A549 (cell line): ENCODE measurements around the gene CIAO3. TPM values are rescaled to one million over a fixed set of nuclear protein-coding genes. Genes with fewer than 3 reads are reported as not detected.
A peak's percentile ranks its signal among the peaks of the same experiment; 100 is the strongest.

Source experiments
- ATAC-seq, 2 experiments: fragments of 200-7000 bp in 1 of 2; fragments of >200 bp in 1 of 2; cut with Nextera tagmentation in 1 of 2; cut with Tn5 transposase in 1 of 2; 3 replicates each; pipeline versions ENCODE4 v1.8.0 to v1.9.1; 2018 to 2020; ENCODE audit warnings: mild to moderate bottlenecking in 1 of 2, moderate library complexity in 1 of 2
- CTCF ChIA-PET: fragments of 300-600 bp; sonication (Branson Sonifier 250); formaldehyde crosslinking; extraction: SDS; loops from one replicate; lab custom pipeline; 2021; ENCODE audit warnings: antibody characterized with exemption, inconsistent platforms; lab: Yijun Ruan, JAX
- POLR2A ChIA-PET: fragments of 350-600 bp; formaldehyde crosslinking; extraction: SDS; loops from one replicate; lab custom pipeline; 2021; ENCODE audit warnings: antibody characterized with exemption, inconsistent platforms; lab: Yijun Ruan, JAX
- DNase-seq, 2 experiments: peaks; one replicate each; pipeline versions ENCODE4 v3.0.0 to v3.0.0-alpha.2; 2011 to 2016; ENCODE audit warnings: low read depth in 1 of 2, low spot score in 1 of 2
- FAIRE-seq: peaks from 2 replicates; lab custom pipeline; 2011; peaks lifted over from hg19 to GRCh38; lab: Jason Lieb, UNC
- H3K27ac ChIP-seq, 2 experiments: fragments of >200 bp; sonication (Bioruptor Twin); formaldehyde crosslinking; 3 replicates each; pipeline ENCODE4 v1.5.1; 2016 to 2017
- H3K4me1 ChIP-seq: fragments of >200 bp; sonication (Bioruptor Twin); formaldehyde crosslinking; 3 replicates; pipeline ENCODE4 v1.6.1; 2016
- H3K4me2 ChIP-seq: fragments of >200 bp; sonication (Bioruptor Twin); formaldehyde crosslinking; 3 replicates; pipeline ENCODE4 v1.6.1; 2016
- H3K4me3 ChIP-seq: fragments of >200 bp; sonication (Bioruptor Twin); formaldehyde crosslinking; 3 replicates; pipeline ENCODE4 v1.5.1; 2016
- H3K9me3 ChIP-seq: fragments of >200 bp; sonication (Bioruptor Twin); formaldehyde crosslinking; 3 replicates; pipeline ENCODE4 v1.6.1; 2016
- ATOH8 ChIP-seq: fragments of 250-450 bp; sonication (Bioruptor Pico); IDR thresholded peaks from 2 replicates; pipeline ENCODE4 v1.5.0; 2020; ENCODE audit warnings: low read depth, mild to moderate bottlenecking, moderate library complexity
- CBX2 ChIP-seq: fragments of 200-600 bp; sonication (generic); IDR thresholded peaks from 2 replicates; pipeline ENCODE4 v1.6.1; 2016; ENCODE audit warnings: low read depth, mild to moderate bottlenecking, borderline replicate concordance
- CBX8 ChIP-seq: fragments of 200-600 bp; sonication (generic); IDR thresholded peaks from 2 replicates; pipeline ENCODE4 v1.6.1; 2016
- CTCF ChIP-seq: fragments of >200 bp; sonication (Bioruptor Twin); formaldehyde crosslinking; IDR thresholded peaks from 3 replicates; pipeline ENCODE4 v1.5.1; 2016
- EHF ChIP-seq: fragments of 250-450 bp; sonication (Bioruptor Pico); IDR thresholded peaks from 2 replicates; pipeline ENCODE4 v1.5.0; 2020; ENCODE audit warnings: mild to moderate bottlenecking
- ESRRA ChIP-seq: fragments of 150-350 bp; IDR thresholded peaks from 2 replicates; pipeline ENCODE4 v1.6.1; 2014; ENCODE audit warnings: mild to moderate bottlenecking, low read length, borderline replicate concordance
- FOSL2 ChIP-seq, 2 experiments: fragments of 450-650 bp in 1 of 2; fragments of >200 bp in 1 of 2; sonication (Bioruptor Twin) in 1 of 2; formaldehyde crosslinking; IDR thresholded peaks; 2 replicates each; pipeline versions ENCODE4 v1.5.0 to v1.6.1; 2016 to 2020; ENCODE audit warnings: mild to moderate bottlenecking in 1 of 2, moderate library complexity in 1 of 2
- HEYL ChIP-seq: fragments of 250-450 bp; sonication (Bioruptor Pico); IDR thresholded peaks from 2 replicates; pipeline ENCODE4 v1.8.0; 2021; ENCODE audit warnings: mild to moderate bottlenecking, moderate library complexity
- HMGXB4 ChIP-seq: fragments of 250-450 bp; sonication (Bioruptor Pico); IDR thresholded peaks from 2 replicates; pipeline ENCODE4 v1.5.0; 2021; ENCODE audit warnings: mild to moderate bottlenecking, moderate library complexity, borderline replicate concordance
- HOXB13 ChIP-seq: fragments of 250-450 bp; sonication (Bioruptor Pico); IDR thresholded peaks from 2 replicates; pipeline ENCODE4 v1.5.0; 2020; ENCODE audit warnings: low read depth, mild to moderate bottlenecking, moderate library complexity
- HOXB5 ChIP-seq: fragments of 250-450 bp; sonication (Bioruptor Pico); IDR thresholded peaks from 2 replicates; pipeline ENCODE4 v1.5.0; 2020; ENCODE audit warnings: mild to moderate bottlenecking, moderate library complexity
- MAFK ChIP-seq: fragments of 450-650 bp; IDR thresholded peaks from 2 replicates; pipeline ENCODE4 v1.6.1; 2014; ENCODE audit not compliant: partially characterized antibody
- MAX ChIP-seq: IDR thresholded peaks from 2 replicates; pipeline ENCODE4 v1.6.1; 2012
- PHF8 ChIP-seq: fragments of 200-600 bp; sonication (generic); IDR thresholded peaks from 2 replicates; pipeline ENCODE4 v1.6.1; 2016; ENCODE audit warnings: low read depth, mild to moderate bottlenecking, antibody characterized with exemption, moderate library complexity, borderline replicate concordance
- SREBF2 ChIP-seq: fragments of 450-650 bp; IDR thresholded peaks from 2 replicates; pipeline ENCODE4 v1.6.1; 2014; ENCODE audit warnings: mild to moderate bottlenecking, moderate library complexity
- ZSCAN20 ChIP-seq: fragments of 250-450 bp; sonication (Bioruptor Pico); IDR thresholded peaks from 2 replicates; pipeline ENCODE4 v1.8.0; 2022; ENCODE audit warnings: mild to moderate bottlenecking, moderate library complexity
- WGBS: methylation state at CpG from one replicate; pipeline ENCODE4 v1.1.6; 2017; ENCODE audit errors: missing lambda C conversion rate; 5-methylcytosine and 5-hydroxymethylcytosine counted together
- polyA plus RNA-seq, 4 experiments: library from polyadenylated mRNA; depleted of rRNA in 3 of 4; stranded (reverse); fragments of >200 nt; fragmentation: RNase III in 1 of 4; extraction: RNeasy Plus Mini Kit Qiagen cat#74134 plus additional on column Dnase treatment in 1 of 4; gene quantifications; 2 replicates in 3 of 4; 3 replicates in 1 of 4; pipeline ENCODE4 v1.2.3, GENCODE V29; 2011 to 2017

The CIAO3 gene
- polyA plus RNA-seq, 2 of the 4 experiments (the other 2 are of a cell fraction) = 17.4 to 23.0 TPM

- POLR2A ChIA-PET = no interaction called here
- Histone ChIP-seq H3K4me3 (no peak overlapping the region), H3K4me1 (peaks cover 5% of the 10 kb centered on the region; the same call in 1 of the 3 replicates), H3K4me2 (no peak overlapping the region), H3K9me3 (no peaks in the 10 kb centered on the region)
- ATAC-seq (peak; percentile 35 to 67; a peak in 4 of 6 replicates), DNase-seq (peak in 1 of 2 experiments; percentile 50), FAIRE-seq (no peak)
- 65% methylated on average over 26 of the region's 34 CpGs for WGBS
- CTCF ChIA-PET = interaction anchor here (0.7 to 28.0 kb wide), 11 partner anchors 7 to 55 kb away, joined by 3 to 656 read pairs (median 4); partner anchors contain the start of genes ANTKMT, CCDC78, CIAO3 and FBXL16
- no peak for TF ChIP-seq CBX2
- no peak for TF ChIP-seq ZSCAN20 (CRISPR knock-in tag)
- no peak for TF ChIP-seq PHF8
- no peak for TF ChIP-seq HMGXB4
- no peak for TF ChIP-seq FOSL2 (IDR thresholded peaks at IDR 0.05)
- TF ChIP-seq FOSL2 (CRISPR knock-in tag; IDR thresholded peaks at IDR 0.05) = no peak
- TF ChIP-seq SREBF2 = no peak
- no peak for TF ChIP-seq HEYL (CRISPR knock-in tag)
- peak; percentile 49 for TF ChIP-seq CTCF
- TF ChIP-seq ESRRA = no peak
- 0 out of 2 replicates have a peak, but pooled peaks have one; percentile 35 for TF ChIP-seq MAX
- TF ChIP-seq HOXB5 (CRISPR knock-in tag) = no peak
- TF ChIP-seq, all 56 proteins: peak for 2
- no peak overlapping the region for H3K27ac ChIP-seq
Measured at GRCh38 chr16:733382-734207, 7.2 kb downstream of the CIAO3 start.

- ChIA-PET CTCF (interaction anchor here (0.8 to 28.0 kb wide), 8 partner anchors 8 to 54 kb away, joined by 3 to 656 read pairs (median 6); partner anchors contain the start of genes ANTKMT, CCDC78, CIAO3 and FBXL16), POLR2A (interaction anchor here (1.4 kb wide), 1 partner anchor 8 kb away, joined by 4 read pairs; the partner anchor contains the start of gene CIAO3)
- 85% methylated on average over 12 of the region's 13 CpGs for WGBS
- H3K4me1 ChIP-seq = peaks cover 6% of the 10 kb centered on the region; the same call in 1 of the 3 replicates
- peak in 1 of 2 experiments; percentile 53 for DNase-seq
- no peak for ATAC-seq
- no peak overlapping the region for H3K27ac ChIP-seq
- TF ChIP-seq MAFK (no peak), FOSL2 (IDR thresholded peaks at IDR 0.05) (no peak), FOSL2 (CRISPR knock-in tag; IDR thresholded peaks at IDR 0.05) (0 out of 2 replicates have a peak, but pooled peaks have one; percentile 23), HOXB13 (no peak), EHF (no peak), ESRRA (no peak), ATOH8 (CRISPR knock-in tag) (no peak), CBX8 (no peak)
- H3K9me3 ChIP-seq = no peaks in the 10 kb centered on the region
- FAIRE-seq = no peak
- H3K4me2 ChIP-seq = no peak overlapping the region
- H3K4me3 ChIP-seq = no peak overlapping the region
Measured at GRCh38 chr16:732936-733335, 7.9 kb downstream of the CIAO3 start.
